Jurkat, Clone E6-1 (cell line): ENCODE results near the gene TRIM26.

Experiments
- DNase-seq: peaks from one replicate; pipeline ENCODE4 v3.0.0-alpha.2; 2011; ENCODE audit warnings: low read depth, low spot score
- H3K4me3 ChIP-seq: 2 replicates; pipeline ENCODE4 v1.5.1; 2011; ENCODE audit warnings: mild to moderate bottlenecking, low read length, control low read depth, moderate library complexity

The TRIM26 gene

DNA sequence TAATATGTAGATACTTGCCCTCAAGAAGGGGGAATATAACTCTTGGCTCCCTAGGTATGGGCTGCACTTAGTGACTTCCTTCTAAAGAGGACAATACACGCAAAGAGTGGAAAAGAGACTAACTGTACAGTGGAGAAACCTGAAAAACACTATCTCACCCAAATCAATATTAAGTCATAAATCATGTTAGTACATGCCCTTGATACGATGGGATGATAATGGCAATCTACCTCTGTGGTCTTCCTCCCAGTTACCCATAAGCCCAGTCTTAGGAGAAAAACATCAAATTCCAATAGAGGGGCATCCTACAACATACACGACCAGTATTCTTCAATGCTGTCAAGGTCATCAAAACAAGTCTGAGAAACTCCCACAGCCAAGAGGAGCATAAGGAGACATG lies 1.3 kb downstream of the TRIM26 start:
- peak overlapping the region; percentile 91 for H3K4me3 ChIP-seq
- no peak for DNase-seq

DNA sequence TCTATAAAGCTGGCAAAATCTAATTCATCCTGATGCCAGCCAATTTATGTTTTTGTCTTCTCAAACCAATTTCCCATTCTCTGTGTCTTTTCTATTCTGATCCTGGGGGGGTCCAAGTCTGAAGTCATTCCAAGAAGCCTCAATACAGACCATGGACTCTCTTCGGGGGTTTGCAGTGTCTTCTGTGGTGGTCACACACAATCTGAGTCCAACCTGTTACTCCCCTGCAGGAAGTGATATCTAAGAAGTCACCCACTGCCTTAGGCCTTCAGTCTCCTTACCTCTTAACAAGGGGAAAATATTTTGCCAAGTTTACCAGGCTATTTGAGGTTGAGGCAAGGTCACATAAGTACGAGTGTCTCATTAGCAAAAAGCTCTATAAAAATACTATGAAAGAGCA lies 1.9 kb downstream of the TRIM26 start:
- DNase-seq: no peak
- no peak overlapping the region for H3K4me3 ChIP-seq

DNA sequence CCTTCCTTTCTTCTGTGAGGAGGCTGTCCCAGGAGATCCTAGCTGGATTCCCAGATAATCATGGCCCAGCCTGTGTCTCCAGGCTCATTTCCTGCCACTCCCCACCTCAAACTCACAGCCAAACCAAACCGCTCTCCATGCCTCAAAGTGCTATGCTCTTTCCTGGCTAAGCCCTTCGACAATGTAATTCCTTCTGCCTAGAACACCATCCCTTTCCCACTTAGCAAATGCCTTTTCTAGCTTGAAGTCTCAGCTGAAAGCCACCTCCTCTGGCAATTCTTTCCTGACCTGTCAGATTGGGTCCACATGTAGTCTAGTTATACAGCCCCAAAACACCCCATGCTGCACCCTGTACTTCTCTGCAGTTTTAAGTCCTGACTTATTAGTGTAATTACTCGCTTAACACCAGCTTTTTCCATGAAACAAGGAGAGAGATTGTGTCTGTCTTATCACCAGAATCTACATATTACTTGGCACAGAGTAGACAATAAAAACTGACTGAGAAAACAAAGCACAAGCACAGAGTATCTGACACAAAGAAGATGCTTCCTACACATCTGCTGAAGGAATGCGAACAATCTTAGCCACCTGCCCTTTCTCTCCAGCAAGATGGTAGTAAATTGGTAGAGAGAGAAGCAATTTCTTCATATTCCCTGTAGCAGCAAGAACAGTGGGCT lies 5.4 kb downstream of the TRIM26 start:
- no peak for DNase-seq
- no peak overlapping the region for H3K4me3 ChIP-seq

DNA sequence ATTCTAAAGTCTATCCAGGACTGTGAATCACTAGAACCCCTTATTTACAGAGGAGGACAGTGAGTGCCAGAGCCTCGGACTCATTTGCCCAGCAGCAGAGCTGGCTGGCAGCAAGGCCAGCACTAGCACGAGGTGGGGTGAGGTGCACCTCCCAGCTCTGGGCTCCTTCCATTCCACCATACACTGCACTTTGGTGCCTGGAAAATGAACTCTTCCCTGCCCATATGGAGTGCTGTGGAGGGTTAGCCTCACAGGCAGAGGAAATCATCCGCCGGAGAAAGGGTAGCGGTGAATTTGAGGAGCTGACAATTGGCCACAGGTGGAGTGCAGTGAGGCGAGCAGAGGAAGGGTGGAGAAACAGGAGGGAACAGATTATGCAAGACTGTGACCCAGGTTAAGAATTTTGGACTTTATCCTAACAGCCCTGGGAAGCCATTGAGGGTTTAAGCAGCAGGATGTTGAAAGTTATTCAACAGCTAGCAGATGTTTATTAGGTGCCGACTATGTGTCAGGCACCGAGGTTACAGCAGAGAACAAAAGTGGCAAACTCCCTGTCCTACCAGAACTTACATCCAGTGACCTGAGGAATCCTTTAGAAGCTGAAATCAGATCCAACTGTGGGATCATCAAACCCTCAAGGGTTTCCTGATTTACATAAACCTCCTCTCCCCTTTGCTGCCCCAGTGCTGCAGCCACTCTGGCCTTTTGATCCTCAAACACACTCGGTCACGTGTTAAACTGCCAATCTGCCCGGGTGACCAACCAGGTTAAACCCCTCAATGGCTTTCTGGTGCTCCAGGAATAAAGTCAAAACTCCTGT lies 6.2 kb downstream of the TRIM26 start:
- no peak overlapping the region for H3K4me3 ChIP-seq
- DNase-seq: no peak

DNA sequence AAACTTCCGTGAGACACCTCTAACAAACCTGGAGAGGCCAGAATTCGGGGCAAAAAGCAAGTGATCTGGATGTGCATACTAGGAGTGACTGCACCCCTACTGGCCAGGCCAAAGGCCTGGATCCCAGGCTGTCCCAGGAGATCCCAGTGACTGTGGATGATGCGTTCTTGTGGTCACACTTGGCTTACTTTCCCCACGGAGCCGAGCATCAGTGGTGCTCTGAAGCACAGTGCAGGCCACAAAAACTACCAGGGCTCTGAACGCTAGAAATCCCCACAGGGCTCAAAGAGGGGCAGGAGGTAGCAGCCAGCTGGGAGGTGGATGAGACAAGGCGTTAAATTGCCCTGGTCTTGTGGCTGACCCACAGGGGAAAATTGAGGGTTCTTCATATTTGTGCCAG lies 7.1 kb downstream of the TRIM26 start:
- no peak overlapping the region for H3K4me3 ChIP-seq
- DNase-seq: no peak

DNA sequence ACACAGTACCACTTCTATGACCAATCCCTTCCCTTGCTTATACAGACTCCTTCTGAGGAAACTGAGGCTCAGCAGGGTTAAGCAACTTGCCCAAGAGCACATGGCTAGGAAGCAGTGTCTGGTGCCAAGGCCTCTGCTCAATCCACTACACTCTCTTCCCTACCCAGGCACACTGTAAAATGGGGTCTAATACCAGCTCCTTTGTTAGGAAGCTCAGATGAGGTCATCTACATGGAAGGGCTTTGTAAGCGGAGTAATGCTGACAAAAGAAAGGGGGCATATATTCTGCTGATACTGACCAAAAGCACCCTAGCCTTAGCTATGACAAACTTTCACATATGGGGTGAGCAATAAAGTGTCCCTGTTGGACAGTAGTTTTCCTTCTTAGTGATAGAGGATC lies 9.1 kb downstream of the TRIM26 start:
- H3K4me3 ChIP-seq: no peak overlapping the region
- no peak for DNase-seq

DNA sequence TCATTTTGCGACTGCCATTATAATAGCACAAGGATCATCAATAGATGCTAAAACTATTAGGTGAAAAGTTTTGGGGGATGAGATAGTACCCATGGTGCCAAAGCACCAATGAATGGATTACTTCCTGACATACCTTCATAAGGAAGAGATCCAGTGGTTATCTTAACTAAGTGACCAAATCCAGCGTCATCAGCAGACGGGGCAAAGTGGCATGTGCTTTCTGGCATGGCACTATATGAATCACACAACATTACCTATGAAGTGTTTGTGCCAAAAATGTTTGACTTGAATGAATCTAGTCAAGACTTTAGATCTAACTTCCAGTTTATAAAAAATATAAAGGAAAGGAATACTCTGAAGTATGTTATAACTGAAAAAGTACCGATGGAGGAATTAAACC lies 10.8 kb downstream of the TRIM26 start:
- no peak for DNase-seq
- no peak overlapping the region for H3K4me3 ChIP-seq

DNA sequence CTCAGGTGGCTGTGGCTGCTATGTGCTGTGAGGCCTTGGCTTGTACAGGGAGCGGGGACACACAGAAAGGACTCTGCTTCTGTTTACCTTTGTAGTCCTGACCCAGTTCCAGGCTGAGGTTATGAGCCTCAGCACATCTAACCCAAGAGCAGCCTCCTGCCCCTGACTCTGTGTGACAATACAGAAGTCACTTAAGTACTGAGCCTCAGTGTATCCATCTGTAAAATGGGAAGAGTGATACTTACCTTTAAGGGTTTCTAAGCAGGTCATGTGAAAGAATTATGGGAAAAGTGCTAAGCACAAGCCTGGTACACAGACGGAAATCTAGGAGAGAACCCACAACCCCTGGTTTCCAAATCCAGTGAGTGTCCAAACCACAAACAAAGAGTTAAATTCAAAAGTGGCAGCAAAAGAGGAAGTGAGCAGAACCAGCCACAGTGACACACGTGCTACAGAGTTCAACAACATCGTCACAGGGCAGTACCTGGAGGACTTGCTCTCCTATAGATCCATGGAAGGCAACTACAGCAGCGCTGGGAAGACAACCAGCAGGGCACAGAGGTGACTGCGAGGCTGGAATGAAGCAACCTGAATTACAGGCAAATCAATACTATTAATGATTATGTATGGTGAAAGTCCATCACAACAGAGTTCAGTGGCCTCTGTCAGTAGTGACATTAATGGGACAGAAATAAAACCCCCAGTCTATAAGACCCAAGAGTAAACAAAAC lies 12.5 kb downstream of the TRIM26 start:
- no peak for DNase-seq
- H3K4me3 ChIP-seq: no peak overlapping the region

DNA sequence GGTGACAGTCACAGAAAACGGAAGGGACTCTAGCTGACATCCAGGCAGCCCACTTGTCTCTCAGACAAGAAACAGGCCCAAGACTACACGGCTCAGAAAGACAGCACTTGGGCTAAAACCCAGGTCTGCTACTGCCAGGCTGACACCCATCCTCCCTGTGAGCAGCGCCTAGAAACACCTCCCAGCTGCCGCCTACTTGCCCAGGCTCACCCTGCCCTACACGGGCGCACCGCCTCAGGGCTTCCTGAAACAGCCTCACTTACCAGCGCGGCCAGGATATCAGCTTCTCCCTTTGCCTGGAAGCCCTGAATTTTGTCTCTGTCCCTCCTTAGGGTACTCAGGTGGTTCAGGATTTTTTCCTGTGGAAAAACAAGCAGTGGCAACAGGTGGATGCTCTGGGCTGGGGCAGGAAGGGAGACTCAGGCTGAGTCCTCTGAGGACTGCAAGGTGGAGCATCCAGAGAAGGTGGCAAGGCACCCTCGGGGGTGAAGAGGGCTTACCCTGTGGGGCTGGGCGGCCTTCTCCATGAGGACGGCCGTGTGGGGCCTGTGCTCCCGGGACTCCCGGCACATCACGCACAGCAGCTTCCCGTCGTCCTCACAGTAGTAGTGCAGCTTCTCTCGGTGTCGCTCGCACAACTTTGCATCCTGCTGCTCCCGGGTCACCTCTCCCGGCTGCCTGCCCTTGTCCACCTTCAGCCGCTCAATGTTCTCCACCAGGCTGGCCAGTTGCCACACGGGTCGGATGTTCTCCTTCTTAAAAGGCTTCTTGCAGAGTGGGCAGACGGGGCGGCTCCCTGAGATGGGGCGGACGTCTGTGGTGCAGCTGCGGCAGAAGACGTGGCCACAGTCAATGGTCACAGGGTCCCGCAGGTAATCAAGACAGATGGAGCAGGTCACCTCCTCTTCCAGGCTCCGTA lies 14.8 kb downstream of the TRIM26 start:
- no peak overlapping the region for H3K4me3 ChIP-seq
- DNase-seq: no peak

DNA sequence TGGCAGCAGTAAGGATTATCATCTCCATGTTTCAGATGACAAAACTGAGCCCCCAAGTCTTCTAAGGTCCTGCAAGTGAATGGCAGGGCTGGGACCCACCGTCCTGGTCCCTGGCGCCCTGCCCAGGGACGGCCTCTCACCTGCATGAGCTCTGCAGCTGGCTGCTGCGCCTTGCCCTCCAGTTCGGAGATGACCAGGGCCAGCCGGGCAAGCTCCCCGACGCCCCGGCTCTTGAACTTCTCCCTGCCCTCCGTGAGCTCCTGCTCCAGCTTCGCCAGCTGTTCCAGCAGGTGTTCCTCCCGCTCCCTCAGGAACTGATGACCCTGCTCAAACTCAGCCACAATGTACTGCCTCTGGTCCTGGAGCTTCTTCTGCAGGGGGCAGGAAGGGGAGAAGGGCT lies 16.8 kb downstream of the TRIM26 start:
- no peak overlapping the region for H3K4me3 ChIP-seq
- no peak for DNase-seq

DNA sequence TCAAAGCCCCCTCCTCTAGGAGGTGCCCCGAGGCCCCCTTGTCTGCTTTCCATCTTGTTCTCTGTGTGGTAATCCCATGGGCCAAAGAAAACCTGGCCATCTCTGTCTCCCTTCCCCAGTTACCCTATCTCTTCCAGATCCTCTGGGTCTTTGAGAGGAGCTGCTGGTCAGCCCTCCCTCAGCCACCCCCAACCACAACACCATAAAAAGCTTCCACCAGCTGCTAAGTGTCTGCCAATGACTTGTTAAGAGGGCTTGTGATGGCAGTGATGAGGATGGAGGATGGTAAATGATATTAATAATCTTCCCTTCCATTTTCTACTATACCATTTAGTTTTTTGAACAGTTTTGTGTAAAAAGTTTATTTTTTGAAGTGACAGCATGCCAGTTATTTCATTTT lies 17.3 kb downstream of the TRIM26 start:
- no peak overlapping the region for H3K4me3 ChIP-seq
- DNase-seq: no peak

DNA sequence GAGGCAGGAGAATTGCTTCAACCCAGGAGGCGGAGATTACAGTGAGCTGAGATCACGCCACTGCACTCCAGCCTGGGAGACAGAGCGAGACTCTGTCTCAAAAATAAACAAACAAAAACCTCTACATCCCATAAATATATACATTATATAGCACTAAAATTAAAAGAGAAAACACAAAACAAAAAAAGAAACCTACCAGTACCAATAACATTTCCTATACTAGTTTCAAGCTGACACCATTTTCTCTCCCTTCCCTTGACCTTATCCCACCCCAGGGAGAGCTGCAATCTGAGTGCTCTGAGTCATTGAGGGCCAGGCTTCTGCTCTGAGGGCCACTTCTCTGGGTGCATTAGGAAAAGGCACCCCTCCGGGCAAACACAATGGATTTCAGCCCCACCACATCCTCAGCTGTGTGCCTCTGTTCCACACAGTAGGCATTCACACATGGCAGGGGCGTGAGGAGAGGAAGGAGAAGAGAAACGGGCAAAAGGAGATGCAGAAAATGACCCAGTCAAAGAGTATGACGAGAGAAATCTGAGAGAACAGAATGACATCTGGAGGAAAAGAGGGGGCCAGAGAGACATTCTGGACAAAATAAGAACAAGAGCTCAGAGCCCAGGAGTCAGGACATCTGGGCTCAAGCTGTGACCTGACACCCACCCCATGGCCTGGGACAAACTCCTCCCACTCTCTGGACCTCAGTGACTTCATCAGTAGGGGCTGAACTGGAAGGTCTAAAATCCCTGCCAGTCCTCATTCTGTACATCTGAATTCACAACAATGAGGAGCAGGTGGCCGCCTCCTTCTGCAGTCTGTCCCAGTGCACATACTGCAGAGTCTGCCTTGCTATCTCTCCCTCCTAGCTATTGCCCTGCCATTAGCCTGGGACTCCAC lies 18.2 kb downstream of the TRIM26 start:
- DNase-seq: no peak
- no peak overlapping the region for H3K4me3 ChIP-seq

DNA sequence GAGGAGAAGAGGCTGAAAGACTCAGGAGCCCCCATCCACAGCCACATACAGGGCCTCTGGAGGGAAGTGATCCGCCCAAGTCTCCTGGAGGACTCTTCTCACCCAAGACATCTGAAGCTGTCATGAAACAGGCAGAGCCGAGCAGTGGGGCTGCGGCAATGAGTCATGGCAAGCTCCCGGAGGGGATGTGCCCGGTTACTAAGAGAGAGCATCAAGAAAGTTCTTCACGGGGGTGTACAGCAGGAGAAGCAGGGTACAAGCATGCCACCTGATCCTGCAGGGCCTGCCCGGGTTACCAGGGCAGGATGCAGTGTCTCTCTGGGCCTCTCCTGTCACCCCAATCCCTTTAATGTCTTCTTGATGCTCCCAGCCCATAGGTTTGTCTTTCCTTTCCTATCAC lies 21.1 kb downstream of the TRIM26 start:
- no peak for DNase-seq
- no peak overlapping the region for H3K4me3 ChIP-seq

DNA sequence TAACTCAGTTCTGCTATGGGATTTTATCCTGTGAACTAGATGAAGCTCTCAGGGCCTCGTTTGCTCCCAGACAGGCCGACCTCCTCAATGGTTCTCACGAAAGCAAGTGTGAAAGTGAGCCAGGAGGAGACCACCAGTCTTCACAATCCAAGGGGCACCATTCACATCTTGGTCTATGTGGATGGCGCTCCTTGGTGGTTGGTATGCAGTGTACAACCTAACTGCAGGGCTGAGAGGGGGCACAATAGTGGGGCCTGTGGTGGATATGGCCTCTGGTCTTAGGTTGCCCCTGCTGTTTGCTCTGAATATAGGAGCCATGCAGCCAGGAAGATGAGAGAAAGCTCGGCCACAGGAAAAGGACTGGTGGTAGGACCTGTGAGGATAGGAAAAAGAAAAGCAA lies 24.7 kb downstream of the TRIM26 start:
- H3K4me3 ChIP-seq: no peak overlapping the region
- no peak for DNase-seq

DNA sequence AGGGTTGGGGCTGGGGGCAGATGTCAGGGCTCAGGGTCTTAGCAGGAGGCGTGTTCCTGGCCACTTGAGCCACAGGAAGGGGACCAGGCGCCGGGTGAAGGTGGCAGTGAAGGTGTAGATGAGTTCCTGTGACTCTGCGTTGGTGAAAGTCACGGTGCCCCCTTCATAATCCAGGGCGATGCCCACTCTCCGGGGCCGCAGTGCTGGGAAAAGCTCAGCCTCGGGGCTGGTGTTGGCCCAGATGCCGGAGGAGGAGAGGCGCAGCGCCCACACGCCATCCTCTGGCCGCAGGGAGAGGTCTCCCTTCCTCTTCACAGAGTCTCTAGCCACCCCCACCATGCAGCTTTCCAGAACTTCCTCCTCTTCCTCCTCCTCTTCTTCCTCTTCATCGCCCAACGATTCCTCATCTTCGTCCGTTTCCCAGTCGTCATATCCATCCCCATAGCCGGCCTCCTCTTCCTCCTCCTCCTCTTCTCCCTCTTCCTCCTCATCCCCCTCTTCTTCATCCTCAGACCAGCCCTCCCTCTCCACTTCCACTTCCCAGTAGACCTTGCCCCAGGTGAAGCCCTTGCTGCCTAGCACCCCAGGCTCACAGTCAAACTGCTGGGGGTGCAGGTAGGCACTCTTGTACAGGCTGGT lies 27.2 kb downstream of the TRIM26 start:
- H3K4me3 ChIP-seq: no peak overlapping the region
- DNase-seq: no peak

DNA sequence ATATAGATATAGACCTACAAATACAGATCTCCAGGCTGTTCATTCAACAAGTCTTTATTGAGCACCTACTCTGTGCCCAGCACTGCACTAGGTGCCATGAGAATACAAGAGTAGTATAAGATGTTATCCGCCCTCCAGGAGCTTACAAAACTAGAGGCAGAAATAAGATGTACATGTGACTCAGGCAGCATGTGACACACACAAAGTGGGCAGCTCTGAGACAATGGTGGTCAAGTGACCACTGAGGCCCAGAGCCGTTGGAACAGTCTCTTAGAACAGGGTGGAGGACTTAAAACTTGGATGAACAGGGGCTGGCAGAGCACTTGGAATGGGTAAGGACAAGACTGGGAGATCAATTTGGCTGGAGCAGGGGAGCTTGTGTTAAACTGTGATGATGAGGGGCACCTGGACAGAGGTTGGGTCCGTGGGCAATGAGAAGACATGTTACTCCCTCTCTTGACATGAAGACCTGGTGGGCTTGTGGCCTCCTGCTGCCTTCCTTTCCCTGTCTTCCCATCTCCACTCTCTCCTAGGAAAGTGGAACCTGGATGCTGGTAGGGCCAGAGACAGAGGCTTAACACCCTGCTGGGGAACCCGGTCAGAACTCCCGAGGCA lies 28.7 kb downstream of the TRIM26 start:
- no peak for DNase-seq
- no peak overlapping the region for H3K4me3 ChIP-seq

DNA sequence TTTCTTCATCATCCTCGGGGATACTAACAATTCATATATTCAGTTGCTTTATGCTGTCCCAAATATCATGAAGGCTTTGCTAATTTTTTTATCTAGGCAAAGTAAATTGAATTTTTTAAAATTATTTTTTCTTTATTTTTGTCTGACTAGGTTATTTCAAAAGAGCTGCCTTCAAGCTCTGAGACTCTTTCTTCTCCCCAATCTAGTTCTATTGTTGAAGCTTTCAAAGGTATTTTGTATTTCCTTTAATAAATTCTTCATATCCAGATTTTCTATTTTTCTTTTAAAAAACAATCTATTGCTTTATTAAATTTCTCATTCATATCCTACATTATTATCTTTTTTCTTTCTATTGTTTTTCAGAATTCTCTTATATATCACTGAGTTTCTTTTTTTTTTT lies 33.1 kb downstream of the TRIM26 start:
- DNase-seq: no peak
- H3K4me3 ChIP-seq: no peak overlapping the region
